IMR-90 (cell line): ENCODE results near the gene BCL11B. TPM values are rescaled to one million over a fixed set of nuclear protein-coding genes. Genes with fewer than 3 reads are reported as not detected.

Experiments used
- ATAC-seq: fragments of 200-7000 bp; cut with Tn5 transposase; 2 replicates; pipeline ENCODE4 v1.9.1; 2020; ENCODE audit warnings: low read depth, mild to moderate bottlenecking, moderate library complexity
- BruUV-seq: library from RNA; stranded (reverse); fragments of 400-500 nt; replicated peaks from 2 replicates; lab custom pipeline; 2021; lab: Mats Ljungman, UMichigan
- CTCF ChIA-PET: fragments of 300-600 bp; formaldehyde crosslinking; extraction: SDS; loops from one replicate; lab custom pipeline; 2021; ENCODE audit warnings: antibody characterized with exemption; lab: Yijun Ruan, JAX
- POLR2A ChIA-PET: fragments of 300-600 bp; sonication (Branson Sonifier 250); formaldehyde crosslinking; loops from one replicate; lab custom pipeline; 2022; ENCODE audit warnings: antibody characterized with exemption; ENCODE audit not compliant: unreplicated experiment; lab: Charles Lee
- DNase-seq: peaks from one replicate; pipeline ENCODE4 v3.0.0; 2013
- H2AFZ ChIP-seq: replicated peaks from 2 replicates; pipeline ENCODE3; 2013; ENCODE audit warnings: low read length, mild to moderate bottlenecking; ENCODE audit not compliant: poor library complexity
- H2AK5ac ChIP-seq: 2 replicates; pipeline ENCODE4 v1.6.1; 2013; ENCODE audit warnings: low read depth, low read length, inconsistent platforms
- H2AK9ac ChIP-seq: replicated peaks from 2 replicates; pipeline ENCODE3; 2013; ENCODE audit warnings: mild to moderate bottlenecking, low read depth, low read length, moderate library complexity; ENCODE audit not compliant: poor library complexity
- H2BK120ac ChIP-seq: 2 replicates; pipeline ENCODE4 v1.6.1; 2013; ENCODE audit warnings: low read depth, low read length, inconsistent platforms
- H2BK15ac ChIP-seq: 3 replicates; pipeline ENCODE4 v1.6.1; 2013; ENCODE audit warnings: low read depth, low read length, inconsistent platforms
- H2BK20ac ChIP-seq: 2 replicates; pipeline ENCODE4 v1.6.1; 2013; ENCODE audit warnings: low read depth, mild to moderate bottlenecking, inconsistent platforms, low read length, moderate library complexity
- H2BK5ac ChIP-seq: 2 replicates; pipeline ENCODE4 v1.6.1; 2013; ENCODE audit warnings: mild to moderate bottlenecking, low read depth, low read length, inconsistent platforms; ENCODE audit not compliant: poor library complexity, severe bottlenecking
- H3K14ac ChIP-seq: replicated peaks from 2 replicates; pipeline ENCODE4 v1.6.1; 2013; ENCODE audit warnings: low read depth, low read length, inconsistent platforms
- H3K18ac ChIP-seq: 2 replicates; pipeline ENCODE4 v1.6.1; 2013; ENCODE audit warnings: low read depth, low read length, control low read depth
- H3K23ac ChIP-seq: 2 replicates; pipeline ENCODE4 v1.6.1; 2013; ENCODE audit warnings: low read depth, low read length, inconsistent platforms
- H3K27ac ChIP-seq: 2 replicates; pipeline ENCODE4 v1.5.1; 2013; ENCODE audit warnings: mild to moderate bottlenecking, control low read depth, low read length; ENCODE audit not compliant: insufficient read depth
- H3K27me3 ChIP-seq: 2 replicates; pipeline ENCODE4 v1.6.1; 2013; ENCODE audit warnings: low read length; ENCODE audit not compliant: control insufficient read depth, insufficient read depth
- H3K36me3 ChIP-seq: 2 replicates; pipeline ENCODE4 v1.6.1; 2013; ENCODE audit warnings: low read length, mixed read lengths; ENCODE audit not compliant: control insufficient read depth, insufficient read depth
- H3K4ac ChIP-seq: 2 replicates; pipeline ENCODE4 v1.6.1; 2013; ENCODE audit warnings: low read depth, low read length, inconsistent platforms
- H3K4me1 ChIP-seq: 2 replicates; pipeline ENCODE4 v1.6.1; 2013; ENCODE audit warnings: low read length, mixed read lengths; ENCODE audit not compliant: control insufficient read depth, insufficient read depth
- H3K4me2 ChIP-seq: 2 replicates; pipeline ENCODE4 v1.6.1; 2013; ENCODE audit warnings: low read depth, mild to moderate bottlenecking, control low read depth, low read length, moderate library complexity
- H3K4me3 ChIP-seq: 2 replicates; pipeline ENCODE4 v1.5.1; 2013; ENCODE audit warnings: low read depth, mild to moderate bottlenecking, control low read depth, low read length, moderate library complexity; ENCODE audit not compliant: insufficient read depth
- H3K56ac ChIP-seq: 2 replicates; pipeline ENCODE4 v1.6.1; 2013; ENCODE audit warnings: low read length, inconsistent platforms; ENCODE audit not compliant: insufficient read depth; ENCODE audit errors: extremely low read depth
- H3K79me1 ChIP-seq, 2 experiments: 2 replicates each; pipeline ENCODE4 v1.6.1; 2013; ENCODE audit warnings: low read length in 2 of 2, inconsistent platforms in 1 of 2, low read depth in 1 of 2
- H3K9ac ChIP-seq: 2 replicates; pipeline ENCODE4 v1.6.1; 2013; ENCODE audit warnings: low read depth, low read length, control low read depth
- H3K9me1 ChIP-seq: 2 replicates; pipeline ENCODE4 v1.6.1; 2013; ENCODE audit warnings: low read length, inconsistent platforms; ENCODE audit not compliant: insufficient read depth
- H3K9me3 ChIP-seq: 2 replicates; pipeline ENCODE4 v1.6.1; 2013; ENCODE audit warnings: low read length; ENCODE audit not compliant: control insufficient read depth, insufficient read depth
- H4K20me1 ChIP-seq: 2 replicates; pipeline ENCODE4 v1.6.1; 2013; ENCODE audit warnings: low read length, inconsistent platforms; ENCODE audit not compliant: insufficient read depth
- H4K5ac ChIP-seq: 2 replicates; pipeline ENCODE4 v1.6.1; 2013; ENCODE audit warnings: mild to moderate bottlenecking, low read depth, low read length, control low read depth
- H4K8ac ChIP-seq, 2 experiments: 2 replicates each; pipeline ENCODE4 v1.6.1; 2013; ENCODE audit warnings: low read depth in 2 of 2, low read length in 2 of 2, control low read depth in 1 of 2, inconsistent platforms in 1 of 2
- H4K91ac ChIP-seq: 2 replicates; pipeline ENCODE4 v1.6.1; 2013; ENCODE audit warnings: low read depth, low read length, inconsistent platforms; ENCODE audit not compliant: insufficient read depth
- BHLHE40 ChIP-seq: fragments of 150-350 bp; IDR thresholded peaks from 2 replicates; pipeline ENCODE4 v1.6.1; 2016; ENCODE audit warnings: mild to moderate bottlenecking, low read depth, low read length
- CEBPB ChIP-seq: IDR thresholded peaks from 2 replicates; pipeline ENCODE4 v1.6.1; 2012; ENCODE audit warnings: low read depth, low read length, improper control_type of control experiment
- CHD1 ChIP-seq: IDR thresholded peaks from 2 replicates; pipeline ENCODE4 v1.6.1; 2012; ENCODE audit warnings: low read depth, low read length, improper control_type of control experiment
- FOS ChIP-seq: fragments of 150-350 bp; IDR thresholded peaks from 2 replicates; pipeline ENCODE4 v1.6.1; 2016; ENCODE audit warnings: low read depth, low read length
- MAFK ChIP-seq: IDR thresholded peaks from 2 replicates; pipeline ENCODE4 v1.6.1; 2012; ENCODE audit warnings: low read depth, low read length, improper control_type of control experiment
- MXI1 ChIP-seq: IDR thresholded peaks from 2 replicates; pipeline ENCODE4 v1.6.1; 2012; ENCODE audit warnings: low read depth, mild to moderate bottlenecking, low read length, moderate library complexity, borderline replicate concordance
- NFE2L2 ChIP-seq: fragments of 150-350 bp; IDR thresholded peaks from 2 replicates; pipeline ENCODE4 v1.6.1; 2016; ENCODE audit warnings: low read depth, mild to moderate bottlenecking, low read length
- POLR2A ChIP-seq: IDR thresholded peaks from 2 replicates; pipeline ENCODE4 v1.6.1; 2012; ENCODE audit warnings: mild to moderate bottlenecking, low read depth, low read length
- RAD21 ChIP-seq: IDR thresholded peaks from 2 replicates; pipeline ENCODE4 v1.6.1; 2012; ENCODE audit warnings: low read length, improper control_type of control experiment
- RCOR1 ChIP-seq: IDR thresholded peaks from 2 replicates; pipeline ENCODE4 v1.6.1; 2012; ENCODE audit warnings: mild to moderate bottlenecking, low read length, improper control_type of control experiment; ENCODE audit not compliant: insufficient replicate concordance
- RFX5 ChIP-seq: IDR thresholded peaks from 2 replicates; pipeline ENCODE4 v1.8.0; 2012; ENCODE audit warnings: low read depth, mild to moderate bottlenecking, low read length, moderate library complexity
- SMC3 ChIP-seq: fragments of 150-350 bp; IDR thresholded peaks from 2 replicates; pipeline ENCODE4 v1.6.1; 2016; ENCODE audit warnings: low read depth, mild to moderate bottlenecking, antibody characterized with exemption, low read length, moderate library complexity
- USF2 ChIP-seq: fragments of 150-350 bp; IDR thresholded peaks from 2 replicates; pipeline ENCODE4 v1.6.1; 2017; ENCODE audit warnings: mild to moderate bottlenecking, antibody characterized with exemption, low read length, low read depth
- WGBS, 2 experiments: methylation state at CpG; one replicate each; pipeline versions ENCODE4 v1.1.5 to v1.1.7; 2013; ENCODE audit warnings: missing lambda C conversion rate in 2 of 2; ENCODE audit not compliant: insufficient read length in 1 of 2; ENCODE audit errors: extremely low coverage in 2 of 2; 5-methylcytosine and 5-hydroxymethylcytosine counted together
- dilution Hi-C: fragments of 300-500 bp; cut with HindIII; formaldehyde crosslinking; loops from one replicate; pipeline ENCODE4 v1.14.3; 2018; ENCODE audit warnings: low sequenced_read_pairs; ENCODE audit not compliant: unreplicated experiment
- in situ Hi-C: fragments of 300-500 bp; cut with MboI; formaldehyde crosslinking; loops from 3 replicates; pipeline ENCODE4 v1.14.3; 2019; ENCODE audit warnings: low sequenced_read_pairs, inconsistent platforms, mixed read lengths
- intact Hi-C: fragments of 100-400 bp; cut with micrococcal nuclease; formaldehyde crosslinking; loops from 2 replicates; pipeline ENCODE4 v1.10.0; 2022
- polyA plus RNA-seq, 3 experiments: library from polyadenylated mRNA; depleted of rRNA; stranded (reverse); fragments of >200 nt; gene quantifications; 2 replicates each; pipeline ENCODE4 v1.2.3, GENCODE V29; 2012; ENCODE audit warnings: low replicate concordance in 1 of 3
- total RNA-seq: library from RNA; depleted of rRNA; stranded (reverse); fragments of >200 nt; gene quantifications from 2 replicates; pipeline ENCODE4 v1.2.3, GENCODE V29; 2012

Gene BCL11B
- total and polyA plus RNA-seq, 2 of the 4 experiments (the other 2 are of a cell fraction), result under 0.01 TPM; not detected in 1

- H3K9ac ChIP-seq, result no peak overlapping the region
- H3K4me2 ChIP-seq, result no peak overlapping the region
- no CpG with 5 or more reads among the region's 3 CpGs for WGBS, 2 experiments
- H4K5ac ChIP-seq, result no peak overlapping the region
- H2AFZ ChIP-seq, result no peak overlapping the region
- POLR2A ChIA-PET, result no interaction called here
- H3K23ac ChIP-seq, result no peak overlapping the region
- no peaks in the 10 kb centered on the region for H3K79me1 ChIP-seq
- no peaks in the 10 kb centered on the region for H3K36me3 ChIP-seq
- no peak overlapping the region for H3K27ac ChIP-seq
- in situ Hi-C loops (no loop called here), intact Hi-C loops (no loop called here), dilution Hi-C loops (no loop called here)
- no peaks in the 10 kb centered on the region for H3K9me1 ChIP-seq
- H4K20me1 ChIP-seq, result no peaks in the 10 kb centered on the region
- H2AK5ac ChIP-seq, result no peak overlapping the region
- no peak overlapping the region for H4K91ac ChIP-seq
- no peak overlapping the region for H4K8ac ChIP-seq
- no TSS peak for BruUV-seq
- no peaks in the 10 kb centered on the region for H3K4me1 ChIP-seq
- no peak overlapping the region for H2AK9ac ChIP-seq
- CTCF ChIA-PET, result no interaction called here
- H2BK15ac ChIP-seq, result no peak overlapping the region
- no peak overlapping the region for H2BK20ac ChIP-seq
- no peak overlapping the region for H2BK5ac ChIP-seq
- H3K4ac ChIP-seq, result no peak overlapping the region
- ATAC-seq, result no peak
- H3K18ac ChIP-seq, result no peak overlapping the region
- H3K4me3 ChIP-seq, result no peak overlapping the region
- H3K9me3 ChIP-seq, result peaks cover 25% of the 10 kb centered on the region; the same call in 1 of the 2 replicates
- TF ChIP-seq MXI1 (no peak), RCOR1 (no peak), NFE2L2 (no peak), CEBPB (no peak), POLR2A (no peak), RFX5 (no peak), USF2 (no peak), CHD1 (no peak), RAD21 (no peak), SMC3 (no peak), FOS (no peak), MAFK (no peak), BHLHE40 (no peak)
- H3K56ac ChIP-seq, result no peak overlapping the region
- H3K27me3 ChIP-seq, result no peaks in the 10 kb centered on the region
- no peak overlapping the region for H2BK120ac ChIP-seq
- no peak overlapping the region for H3K14ac ChIP-seq
- no peak for DNase-seq
Observed at GRCh38 chr14:99232714-99233214, 39.2 kb downstream of the BCL11B start.
